ENCODE measurements around the gene LMNA.
"Not testable (repeated sequence)": the region's sequence is repeated elsewhere in the genome, so short reads cannot be mapped to it uniquely, and the experiment has no call there.

DNA sequence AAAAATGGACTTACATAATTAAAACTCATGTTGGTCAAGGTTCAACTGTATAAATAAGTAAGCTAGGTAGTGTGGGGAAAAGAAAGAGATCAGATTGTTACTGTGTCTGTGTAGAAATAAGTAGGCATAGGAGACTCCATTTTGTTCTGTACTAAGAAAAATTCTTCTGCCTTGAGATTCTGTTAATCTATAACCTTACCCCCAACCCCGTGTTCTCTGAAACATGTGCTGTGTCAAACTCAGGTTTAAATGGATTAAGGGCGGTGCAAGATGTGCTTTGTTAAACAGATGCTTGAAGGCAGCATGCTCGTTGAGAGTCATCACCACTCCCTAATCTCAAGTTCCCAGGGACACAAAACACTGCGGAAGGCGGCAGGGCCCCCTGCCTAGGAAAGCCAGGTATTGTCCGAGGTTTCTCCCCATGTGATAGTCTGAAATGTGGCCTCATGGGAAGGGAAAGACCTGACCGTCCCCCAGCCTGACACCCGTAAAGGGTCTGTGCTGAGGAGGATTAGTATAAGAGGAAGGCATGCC is 66.9 kb downstream of the LMNA start:
- TF ChIP-seq, protein P1, sequence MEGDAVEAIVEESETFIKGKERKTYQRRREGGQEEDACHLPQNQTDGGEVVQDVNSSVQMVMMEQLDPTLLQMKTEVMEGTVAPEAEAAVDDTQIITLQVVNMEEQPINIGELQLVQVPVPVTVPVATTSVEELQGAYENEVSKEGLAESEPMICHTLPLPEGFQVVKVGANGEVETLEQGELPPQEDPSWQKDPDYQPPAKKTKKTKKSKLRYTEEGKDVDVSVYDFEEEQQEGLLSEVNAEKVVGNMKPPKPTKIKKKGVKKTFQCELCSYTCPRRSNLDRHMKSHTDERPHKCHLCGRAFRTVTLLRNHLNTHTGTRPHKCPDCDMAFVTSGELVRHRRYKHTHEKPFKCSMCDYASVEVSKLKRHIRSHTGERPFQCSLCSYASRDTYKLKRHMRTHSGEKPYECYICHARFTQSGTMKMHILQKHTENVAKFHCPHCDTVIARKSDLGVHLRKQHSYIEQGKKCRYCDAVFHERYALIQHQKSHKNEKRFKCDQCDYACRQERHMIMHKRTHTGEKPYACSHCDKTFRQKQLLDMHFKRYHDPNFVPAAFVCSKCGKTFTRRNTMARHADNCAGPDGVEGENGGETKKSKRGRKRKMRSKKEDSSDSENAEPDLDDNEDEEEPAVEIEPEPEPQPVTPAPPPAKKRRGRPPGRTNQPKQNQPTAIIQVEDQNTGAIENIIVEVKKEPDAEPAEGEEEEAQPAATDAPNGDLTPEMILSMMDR (IDR thresholded peaks at IDR 0.05): not testable (repeated sequence)
- not testable (repeated sequence) for TF ChIP-seq POLR2A (IDR thresholded peaks at IDR 0.05)

Data from Peyer's patch (tissue), 4 donors.